Measurements from ENCODE around the gene KRT78. TPM values are rescaled to one million over a fixed set of nuclear protein-coding genes. Genes with fewer than 3 reads are reported as not detected.
"Not testable (repeated sequence)": the region's sequence is repeated elsewhere in the genome, so short reads cannot be mapped to it uniquely, and the experiment has no call there.

The KRT78 gene
- total RNA-seq, 2 experiments from 2014 or later = not detected

- Histone ChIP-seq H3K4me3 (ENCODE audit: low read length) (no peak overlapping the region), H3K4me1 (ENCODE audit: insufficient read depth, low read length) (no peaks in the 10 kb centered on the region), H3K36me3 (ENCODE audit: insufficient read depth, low read length) (no peaks in the 10 kb centered on the region), H3K9me3 (ENCODE audit: control insufficient read depth in 1 of 2, insufficient read depth in 1 of 2, low read length in 2 of 2) (no peaks in the 10 kb centered on the region), H3K27me3 (ENCODE audit: control insufficient read depth in 1 of 2, insufficient read depth in 2 of 2, low read length in 2 of 2) (no peaks in the 10 kb centered on the region), H3K27ac (ENCODE audit: low read depth in 1 of 2, low read length in 2 of 2) (no peak overlapping the region)
- H3K27me3 Mint-ChIP-seq = peaks cover 24% of the 10 kb centered on the region
- ChIA-PET CTCF (interaction anchor here (1.5 kb wide), 1 partner anchor 11 kb away, joined by 4 read pairs; no protein-coding TSS in a partner anchor), POLR2A (no interaction called here)
- no peak for ATAC-seq (ENCODE audit: poor library complexity)
- no peak for DNase-seq
- no peak overlapping the region for H3K4me3 Mint-ChIP-seq
- intact Hi-C loops (cut with DNase I, micrococcal nuclease) = no loop called here
- no peaks in the 10 kb centered on the region for H3K4me1 Mint-ChIP-seq (ENCODE audit: low read depth)
- H3K27ac Mint-ChIP-seq = no peak overlapping the region
- no peak for TF ChIP-seq CTCF (IDR thresholded peaks at IDR 0.05)
- H3K9me3 Mint-ChIP-seq = no peaks in the 10 kb centered on the region
- no peaks in the 10 kb centered on the region for H3K36me3 Mint-ChIP-seq (ENCODE audit: low read depth)
Observed at GRCh38 chr12:52890417-52890816, 41.6 kb upstream of the KRT78 start.

- H3K4me3 ChIP-seq (ENCODE audit: low read length) = no peak overlapping the region
- no peak overlapping the region for H3K4me3 Mint-ChIP-seq
- no peaks in the 10 kb centered on the region for H3K9me3 Mint-ChIP-seq
- intact Hi-C loops (cut with DNase I, micrococcal nuclease) = loop anchor here (1.0 kb wide), 1 partner anchor 97 kb away; no protein-coding TSS in a partner anchor
- H3K27ac Mint-ChIP-seq = no peak overlapping the region
- peak; percentile 95 for TF ChIP-seq CTCF (IDR thresholded peaks at IDR 0.05)
- H3K4me1 ChIP-seq (ENCODE audit: insufficient read depth, low read length) = peaks cover 6% of the 10 kb centered on the region
- no peaks in the 10 kb centered on the region for H3K36me3 Mint-ChIP-seq (ENCODE audit: low read depth)
- CTCF ChIA-PET = interaction anchor here (0.6 to 3.4 kb wide), 16 partner anchors 10 to 512 kb away, joined by 3 to 53 read pairs (median 3); partner anchors contain the start of gene EIF4B
- peak; percentile 67 to 88 (median 76) for DNase-seq
- ATAC-seq (ENCODE audit: poor library complexity) = peak; percentile 83
- H3K9me3 ChIP-seq (ENCODE audit: control insufficient read depth in 1 of 2, insufficient read depth in 1 of 2, low read length in 2 of 2) = no peaks in the 10 kb centered on the region
- peaks cover 0 to 6% of the 10 kb centered on the region in 2 experiments for H3K27me3 ChIP-seq (ENCODE audit: control insufficient read depth in 1 of 2, insufficient read depth in 2 of 2, low read length in 2 of 2)
- POLR2A ChIA-PET = interaction anchor here (0.5 to 2.0 kb wide), 5 partner anchors 11 to 299 kb away, joined by 3 to 11 read pairs (median 3); no protein-coding TSS in a partner anchor
- no peak overlapping the region for H3K27ac ChIP-seq (ENCODE audit: low read depth in 1 of 2, low read length in 2 of 2)
- peaks cover 10% of the 10 kb centered on the region for H3K27me3 Mint-ChIP-seq
- H3K4me1 Mint-ChIP-seq (ENCODE audit: low read depth) = peaks cover 6% of the 10 kb centered on the region
- H3K36me3 ChIP-seq (ENCODE audit: insufficient read depth, low read length) = no peaks in the 10 kb centered on the region
Observed at GRCh38 chr12:52884526-52885293, 35.9 kb upstream of the KRT78 start.

GRCh38 chr12:52880499-52880898 lies 31.7 kb upstream of the KRT78 start:
- H3K9me3 Mint-ChIP-seq; H3K36me3 ChIP-seq (ENCODE audit: insufficient read depth, low read length); H3K4me1 Mint-ChIP-seq (ENCODE audit: low read depth); H3K9me3 ChIP-seq (ENCODE audit: control insufficient read depth in 1 of 2, insufficient read depth in 1 of 2, low read length in 2 of 2); H3K27ac Mint-ChIP-seq; H3K4me3 ChIP-seq (ENCODE audit: low read length); H3K27me3 Mint-ChIP-seq; H3K27me3 ChIP-seq (ENCODE audit: control insufficient read depth in 1 of 2, insufficient read depth in 2 of 2, low read length in 2 of 2); H3K4me3 Mint-ChIP-seq; DNase-seq; ATAC-seq (ENCODE audit: poor library complexity); H3K36me3 Mint-ChIP-seq (ENCODE audit: low read depth); H3K27ac ChIP-seq (ENCODE audit: low read depth in 1 of 2, low read length in 2 of 2): not testable (repeated sequence)
- intact Hi-C loops (cut with DNase I, micrococcal nuclease) = loop anchor here in 1 of 2 experiments (1.0 kb wide), 1 partner anchor 508 kb away; no protein-coding TSS in a partner anchor
- ChIA-PET CTCF (interaction anchor here (1.1 to 3.0 kb wide), 11 partner anchors 10 to 299 kb away, joined by 3 to 41 read pairs (median 8); no protein-coding TSS in a partner anchor), POLR2A (interaction anchor here (1.4 to 2.1 kb wide), 2 partner anchors 270 to 297 kb away, joined by 4 to 10 read pairs; no protein-coding TSS in a partner anchor)
- peaks cover 13% of the 10 kb centered on the region for H3K4me1 ChIP-seq (ENCODE audit: insufficient read depth, low read length)

All from CD4-positive, alpha-beta T cell (primary cell).